ENCODE data around the gene DEF6. TPM values are rescaled to one million over a fixed set of nuclear protein-coding genes. Genes with fewer than 3 reads are reported as not detected.

Gene DEF6
- total RNA-seq, 1 donor = 1.3 TPM

- DNase-seq (ENCODE audit: low read depth) = no peak
- TF ChIP-seq CTCF (IDR thresholded peaks at IDR 0.05; ENCODE audit: insufficient read depth, low read depth, low read length) = no peak
- no peak overlapping the region for H3K4me3 ChIP-seq (ENCODE audit: low read depth, low read length)
These were observed 64.6 kb downstream of the DEF6 start for GRCh38 chr6:35362200-35362599.

GRCh38 chr6:35363293-35363750 is 65.7 kb downstream of the DEF6 start:
- H3K4me3 ChIP-seq (ENCODE audit: low read depth, low read length) = no peak overlapping the region
- peak; percentile 88 for DNase-seq (ENCODE audit: low read depth)
- TF ChIP-seq CTCF (IDR thresholded peaks at IDR 0.05; ENCODE audit: insufficient read depth, low read depth, low read length) = no peak

GRCh38 chr6:35365594-35366203 is 68.1 kb downstream of the DEF6 start:
- H3K4me3 ChIP-seq (ENCODE audit: low read depth, low read length) = no peak overlapping the region
- DNase-seq (ENCODE audit: low read depth) = no peak
- TF ChIP-seq CTCF (IDR thresholded peaks at IDR 0.05; ENCODE audit: insufficient read depth, low read depth, low read length) = no peak

GRCh38 chr6:35366204-35366596 is 68.6 kb downstream of the DEF6 start:
- TF ChIP-seq CTCF (IDR thresholded peaks at IDR 0.05; ENCODE audit: insufficient read depth, low read depth, low read length) = no peak
- no peak for DNase-seq (ENCODE audit: low read depth)
- H3K4me3 ChIP-seq (ENCODE audit: low read depth, low read length) = no peak overlapping the region

- no peak for TF ChIP-seq CTCF (IDR thresholded peaks at IDR 0.05; ENCODE audit: insufficient read depth, low read depth, low read length)
- no peak for DNase-seq (ENCODE audit: low read depth)
These were observed 70.0 kb downstream of the DEF6 start for GRCh38 chr6:35367646-35368037.

GRCh38 chr6:35368038-35368887 is 70.6 kb downstream of the DEF6 start:
- no peak for TF ChIP-seq CTCF (IDR thresholded peaks at IDR 0.05; ENCODE audit: insufficient read depth, low read depth, low read length)
- peak; percentile 50 for DNase-seq (ENCODE audit: low read depth)
- no peak overlapping the region for H3K4me3 ChIP-seq (ENCODE audit: low read depth, low read length)

More at GRCh38 chr6:35367646-35368037, 70.0 kb downstream of the DEF6 start:
- no peak overlapping the region for H3K4me3 ChIP-seq (ENCODE audit: low read depth, low read length)
